Liver (tissue), 9 donors: ENCODE measurements around the gene PIGH. TPM values are rescaled to one million over a fixed set of nuclear protein-coding genes. Genes with fewer than 3 reads are reported as not detected.

ENCODE experiments used
- DNase-seq: peaks from one replicate; pipeline ENCODE4 v3.0.0-alpha.2; 2017; ENCODE audit warnings: low spot score
- H3K27ac ChIP-seq, 2 donors: one replicate each; pipeline ENCODE4 v1.7.0; 2013; ENCODE audit warnings: inconsistent platforms in 2 of 2, low read length in 2 of 2, control low read depth in 1 of 2, low read depth in 1 of 2, mild to moderate bottlenecking in 1 of 2
- H3K27me3 ChIP-seq, 4 donors: one replicate each; pipeline versions ENCODE4 v1.6.1 to v1.7.0; 2013; ENCODE audit warnings: low read length in 3 of 4, inconsistent platforms in 1 of 4, mild to moderate bottlenecking in 1 of 4, moderate library complexity in 1 of 4; ENCODE audit not compliant: control insufficient read depth in 4 of 4, insufficient read depth in 4 of 4
- H3K36me3 ChIP-seq, 4 donors: one replicate each; pipeline versions ENCODE4 v1.6.1 to v1.7.0; 2013; ENCODE audit warnings: low read length in 3 of 4, mild to moderate bottlenecking in 3 of 4, low read depth in 1 of 4, moderate library complexity in 1 of 4; ENCODE audit not compliant: control insufficient read depth in 4 of 4, insufficient read depth in 3 of 4
- H3K4me1 ChIP-seq, 4 donors: one replicate each; pipeline versions ENCODE4 v1.6.1 to v1.7.0; 2013; ENCODE audit warnings: low read length in 3 of 4, mild to moderate bottlenecking in 3 of 4, moderate library complexity in 1 of 4; ENCODE audit not compliant: control insufficient read depth in 4 of 4, insufficient read depth in 4 of 4
- H3K4me3 ChIP-seq, 3 donors: one replicate each; pipeline versions ENCODE4 v1.6.1 to v1.7.0; 2013; ENCODE audit warnings: low read length in 3 of 3, control low read depth in 1 of 3, low read depth in 1 of 3, mild to moderate bottlenecking in 1 of 3
- H3K9ac ChIP-seq, 2 donors: one replicate each; pipeline ENCODE4 v1.7.0; 2013; ENCODE audit warnings: low read length in 2 of 2, mild to moderate bottlenecking in 2 of 2, moderate library complexity in 2 of 2, control low read depth in 1 of 2, low read depth in 1 of 2
- H3K9me3 ChIP-seq, 4 donors: one replicate each; pipeline versions ENCODE4 v1.6.1 to v1.7.0; 2013; ENCODE audit warnings: low read length in 3 of 4; ENCODE audit not compliant: control insufficient read depth in 4 of 4
- CTCF ChIP-seq: fragments of 150-350 bp; IDR thresholded peaks from 2 replicates; pipeline ENCODE4 v1.5.1; 2017; ENCODE audit warnings: improper control_type of control experiment, low read depth, low read length; ENCODE audit not compliant: missing input control
- EGR1 ChIP-seq, 2 donors: IDR thresholded peaks; 2 replicates each; pipeline ENCODE4 v1.6.1; 2016 to 2018; ENCODE audit warnings: antibody characterized with exemption in 2 of 2, low read depth in 2 of 2
- FOXA1 ChIP-seq: IDR thresholded peaks from 2 replicates; pipeline ENCODE4 v1.6.1; 2016; ENCODE audit warnings: antibody characterized with exemption
- FOXA2 ChIP-seq: IDR thresholded peaks from 2 replicates; pipeline ENCODE4 v1.6.1; 2016; ENCODE audit warnings: antibody characterized with exemption
- HNF4A ChIP-seq, 2 donors: conservative IDR thresholded peaks; 2 replicates each; pipeline ENCODE4 v1.6.1; 2016; ENCODE audit warnings: antibody characterized with exemption in 2 of 2, mild to moderate bottlenecking in 2 of 2
- HNF4G ChIP-seq: IDR thresholded peaks from 2 replicates; pipeline ENCODE4 v1.6.1; 2016; ENCODE audit warnings: antibody characterized with exemption
- JUND ChIP-seq, 2 donors: IDR thresholded peaks; 2 replicates each; pipeline ENCODE4 v1.6.1; 2016; ENCODE audit warnings: antibody characterized with exemption in 2 of 2
- MAX ChIP-seq: IDR thresholded peaks from 2 replicates; pipeline ENCODE4 v1.6.1; 2016; ENCODE audit warnings: antibody characterized with exemption
- NR2F2 ChIP-seq: IDR thresholded peaks from 2 replicates; pipeline ENCODE4 v1.6.1; 2016; ENCODE audit warnings: antibody characterized with exemption
- RAD21 ChIP-seq, 2 donors: IDR thresholded peaks; 2 replicates each; pipeline ENCODE4 v1.6.1; 2016; ENCODE audit warnings: antibody characterized with exemption in 2 of 2, mild to moderate bottlenecking in 2 of 2
- REST ChIP-seq: IDR thresholded peaks from 2 replicates; pipeline ENCODE4 v1.6.1; 2016; ENCODE audit warnings: antibody characterized with exemption, mild to moderate bottlenecking
- SP1 ChIP-seq: IDR thresholded peaks from 2 replicates; pipeline ENCODE4 v1.6.1; 2018; ENCODE audit warnings: antibody characterized with exemption, mild to moderate bottlenecking
- ZBTB33 ChIP-seq: IDR thresholded peaks from 2 replicates; pipeline ENCODE4 v1.6.1; 2016; ENCODE audit warnings: antibody characterized with exemption
- WGBS: extraction: QIAGEN DNeasy Blood & Tissue Kit; methylation state at CpG from one replicate; pipeline ENCODE4 v1.1.7; 2013; 5-methylcytosine and 5-hydroxymethylcytosine counted together
- polyA plus RNA-seq, 2 donors: library from polyadenylated mRNA; stranded (reverse) in 1 of 2; unstranded in 1 of 2; fragments of 200-250 nt in 1 of 2; fragments of >200 nt in 1 of 2; fragmentation: Nextera tagmentation in 1 of 2; extraction: Ambion mirVana in 1 of 2; gene quantifications; one replicate each; pipeline versions ENCODE4 v1.2.1 to v1.2.3, GENCODE V29; 2013 to 2015
- total RNA-seq, 2 donors: library from RNA; depleted of rRNA; stranded (reverse); fragments of >200 nt; gene quantifications; one replicate each; pipeline ENCODE4 v1.2.3, GENCODE V29; 2014
- TF ChIP-seq, protein P1 (sequence below): IDR thresholded peaks from 2 replicates; pipeline ENCODE4 v1.6.1; 2016; ENCODE audit warnings: antibody characterized with exemption
- donor health status: healthy.
- donor health status: healthy.
- donor health status: healthy.
- donor health status: healthy.
- donor health status: healthy.

The PIGH gene
- total and polyA plus RNA-seq, 4 donors, result 14.2 to 36.1 (median 21.7) TPM

- Histone ChIP-seq H3K36me3 (no peaks in the 10 kb centered on the region), H3K27ac (no peak overlapping the region), H3K9ac (no peak overlapping the region), H3K4me1 (peaks cover 0 to 2% (median 0%) of the 10 kb centered on the region in 4 donors), H3K4me3 (no peak overlapping the region), H3K27me3 (no peaks in the 10 kb centered on the region), H3K9me3 (no peaks in the 10 kb centered on the region)
- 92% methylated on average over 14 of the region's 14 CpGs for WGBS
- no peak for DNase-seq
- TF ChIP-seq JUND (IDR thresholded peaks at IDR 0.05) (no peak), CTCF (no peak), SP1 (no peak), HNF4G (no peak), FOXA1 (no peak)
Observed at GRCh38 chr14:67574156-67574555, 25.9 kb downstream of the PIGH start.

DNA sequence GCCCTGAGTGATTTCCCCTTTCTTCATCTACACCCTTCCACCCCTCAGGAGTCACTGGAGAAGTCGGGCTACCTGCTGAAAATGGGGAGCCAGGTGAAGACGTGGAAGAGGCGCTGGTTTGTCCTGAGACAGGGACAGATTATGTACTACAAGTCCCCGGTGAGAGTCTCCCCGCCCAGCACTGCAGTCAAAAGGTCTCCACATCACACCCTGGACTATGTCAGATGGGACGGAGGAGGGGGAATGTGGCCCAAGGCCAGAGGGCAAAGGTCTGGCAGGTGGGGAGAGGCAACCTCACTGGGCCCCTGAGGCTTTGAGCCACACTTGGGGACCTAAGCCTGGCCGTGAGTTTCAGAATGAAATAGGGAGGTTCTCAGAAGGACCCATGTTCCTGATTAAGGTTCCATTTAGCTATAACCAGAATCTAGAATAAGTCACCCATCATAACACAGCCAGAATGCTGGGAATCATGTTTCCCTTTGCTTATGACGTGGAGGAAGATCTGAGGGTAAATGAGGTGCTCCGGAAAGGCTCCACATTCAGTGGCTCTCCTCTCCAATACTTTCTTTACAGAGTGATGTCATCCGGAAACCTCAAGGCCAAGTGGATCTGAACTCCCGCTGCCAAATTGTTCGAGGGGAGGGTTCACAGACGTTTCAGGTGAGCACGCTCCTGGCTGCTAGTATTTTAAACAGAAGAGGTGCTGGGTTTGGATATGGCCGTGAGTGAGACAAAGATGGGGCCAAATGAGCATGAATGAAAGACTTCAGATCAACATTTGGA lies 26.6 kb downstream of the PIGH start:
- H3K36me3 ChIP-seq, result no peaks in the 10 kb centered on the region
- H3K9ac ChIP-seq, result no peak overlapping the region
- H3K4me3 ChIP-seq, result no peak overlapping the region
- peak; percentile 45 for DNase-seq
- no peak overlapping the region for H3K27ac ChIP-seq
- H3K9me3 ChIP-seq, result no peaks in the 10 kb centered on the region
- WGBS, result 76% methylated on average over 15 of the region's 15 CpGs
- peaks cover 0 to 2% (median 0%) of the 10 kb centered on the region in 4 donors for H3K4me1 ChIP-seq
- no peaks in the 10 kb centered on the region for H3K27me3 ChIP-seq
- TF ChIP-seq SP1, result no peak
- no peak for TF ChIP-seq JUND (IDR thresholded peaks at IDR 0.05)
- TF ChIP-seq ZBTB33, result no peak
- no peak for TF ChIP-seq FOXA1
- TF ChIP-seq MAX, result no peak
- no peak for TF ChIP-seq HNF4G
- TF ChIP-seq HNF4A (conservative IDR thresholded peaks at IDR 0.05), result no peak

GRCh38 chr14:67572608-67573007 lies 27.5 kb downstream of the PIGH start:
- DNase-seq, result no peak
- Histone ChIP-seq H3K36me3 (no peaks in the 10 kb centered on the region), H3K9ac (no peak overlapping the region), H3K9me3 (no peaks in the 10 kb centered on the region), H3K27ac (no peak overlapping the region), H3K4me3 (no peak overlapping the region), H3K4me1 (peaks cover 0 to 2% (median 0%) of the 10 kb centered on the region in 4 donors), H3K27me3 (no peaks in the 10 kb centered on the region)
- WGBS, result 89% methylated on average over 5 of the region's 5 CpGs
- TF ChIP-seq JUND (IDR thresholded peaks at IDR 0.05), result no peak
- TF ChIP-seq, protein P1, sequence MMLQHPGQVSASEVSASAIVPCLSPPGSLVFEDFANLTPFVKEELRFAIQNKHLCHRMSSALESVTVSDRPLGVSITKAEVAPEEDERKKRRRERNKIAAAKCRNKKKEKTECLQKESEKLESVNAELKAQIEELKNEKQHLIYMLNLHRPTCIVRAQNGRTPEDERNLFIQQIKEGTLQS, result no peak
- no peak for TF ChIP-seq SP1
- no peak for TF ChIP-seq HNF4G
- TF ChIP-seq REST, result no peak
- TF ChIP-seq FOXA1, result no peak
- TF ChIP-seq NR2F2, result no peak
- no peak for TF ChIP-seq EGR1 (IDR thresholded peaks at IDR 0.05; ENCODE audit: low read depth in 2 of 2)
- no peak for TF ChIP-seq FOXA2
- TF ChIP-seq HNF4A (conservative IDR thresholded peaks at IDR 0.05), result no peak
- TF ChIP-seq RAD21 (IDR thresholded peaks at IDR 0.05), result no peak
